Measurements from ENCODE around the gene SIRPG.

Gene SIRPG

DNA sequence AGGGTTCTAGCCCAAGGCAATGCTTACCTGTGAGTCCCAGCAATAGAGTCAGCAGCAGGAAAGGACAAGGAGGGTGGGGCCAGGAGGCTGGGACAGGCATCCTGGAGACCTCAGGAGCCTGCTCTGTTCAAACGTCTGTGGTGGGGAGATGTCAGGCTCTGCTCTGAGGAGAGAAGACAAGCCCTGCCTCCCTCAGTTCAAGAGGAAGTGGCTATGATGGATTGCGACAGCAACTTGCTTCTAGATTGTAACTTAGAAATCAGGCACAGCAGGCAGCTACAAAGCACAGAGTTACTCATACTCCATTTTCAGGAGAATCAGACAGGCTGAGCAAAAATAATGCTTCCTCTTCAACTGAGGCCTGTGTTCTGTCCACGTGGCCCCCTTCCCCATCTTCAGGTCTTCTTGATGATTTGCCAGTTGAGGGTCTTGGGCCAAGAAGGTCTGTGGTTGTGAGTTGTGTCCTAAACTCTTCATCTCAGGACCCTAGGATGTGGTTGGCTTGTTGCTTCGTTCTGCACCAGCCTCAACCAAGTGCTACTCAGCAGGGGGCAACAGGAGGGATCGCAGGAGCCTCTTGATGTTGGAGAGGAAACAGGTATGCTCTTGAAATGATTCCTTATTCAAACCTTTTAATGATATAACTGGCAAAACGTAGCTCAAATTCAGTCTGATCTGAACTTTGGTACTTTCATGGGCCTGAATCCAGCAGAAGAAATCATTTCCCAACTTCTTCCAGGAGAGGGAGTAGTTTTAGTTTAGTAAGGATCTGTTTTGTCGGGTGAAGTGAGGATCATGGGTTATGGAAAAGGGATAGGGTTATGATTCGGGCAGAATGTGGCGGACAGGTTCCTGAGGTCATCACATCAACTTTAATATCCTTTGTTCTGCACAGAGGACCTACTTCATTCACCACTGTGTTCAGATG, 68.8 kb downstream of the SIRPG start:
- DNase-seq = no peak

DNA sequence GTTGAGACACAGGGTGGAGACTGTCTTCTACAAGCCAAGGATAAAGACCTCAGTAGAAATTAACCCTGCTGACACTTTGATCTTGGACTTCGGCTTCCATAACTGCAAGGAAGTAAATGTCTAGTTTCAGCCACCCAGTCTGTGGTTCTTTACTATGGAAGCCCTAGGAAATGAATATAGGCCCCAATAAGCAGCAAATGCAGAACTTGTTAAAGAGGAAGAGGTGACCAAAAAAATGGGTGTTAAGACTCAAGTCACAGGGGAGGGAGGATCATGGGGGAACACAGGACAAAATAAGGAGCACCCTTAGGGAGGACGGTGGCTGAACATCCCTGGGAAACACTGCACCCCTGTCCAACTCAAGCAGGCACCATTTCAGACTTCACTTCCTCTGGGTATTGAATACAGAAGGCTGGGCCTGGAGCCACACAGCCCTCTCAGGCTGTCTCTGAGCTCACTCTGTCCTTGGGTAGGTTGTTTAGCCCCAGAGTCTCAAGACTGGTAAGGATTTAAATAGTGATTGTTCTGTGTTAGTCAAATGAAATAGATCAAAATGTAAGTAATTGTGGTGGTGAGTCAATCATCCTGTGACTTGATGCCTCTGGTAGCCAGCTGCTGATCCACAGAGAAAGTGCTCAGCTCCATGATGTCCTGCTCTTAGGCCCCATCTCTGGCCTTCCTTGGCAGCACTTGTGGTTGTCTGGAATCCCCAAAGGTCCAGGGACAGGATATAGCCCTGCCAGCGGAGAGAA, 69.6 kb downstream of the SIRPG start:
- no peak for DNase-seq

DNA sequence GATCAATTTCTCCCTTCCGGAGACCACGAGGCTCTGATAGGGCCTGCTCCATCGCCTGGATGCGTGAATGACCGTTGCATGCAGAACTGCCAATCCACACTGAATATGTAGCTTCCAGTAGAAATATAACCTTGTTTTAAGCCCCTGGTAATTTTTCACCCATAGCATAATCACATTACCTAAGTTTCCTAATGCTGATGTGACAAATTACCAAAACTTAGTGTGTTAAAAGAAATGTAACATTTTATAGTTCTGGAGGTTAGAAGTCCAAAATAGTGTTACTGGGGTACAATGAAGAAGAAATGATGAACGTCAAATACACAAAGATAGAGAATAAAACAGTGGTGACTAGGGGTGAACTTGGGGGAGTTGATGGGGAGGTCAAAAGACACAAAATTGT, 78.1 kb downstream of the SIRPG start:
- DNase-seq = no peak

Measured in T1000 (cell line).